HG03521 (cell line): ENCODE data around the gene CYTH4.
"Not testable (repeated sequence)": the region's sequence is repeated elsewhere in the genome, so short reads cannot be mapped to it uniquely, and the experiment has no call there.

Experiments used
- ATAC-seq: cut with Tn5 transposase; IDR thresholded peaks from one replicate; pipeline ENCODE4 v1.9.1; 2021; ENCODE audit warnings: mild to moderate bottlenecking, moderate library complexity; ENCODE audit not compliant: unreplicated experiment

The CYTH4 gene

GRCh38 chr22:37326726-37327125 is 44.4 kb downstream of the CYTH4 start:
- ATAC-seq, result no peak

GRCh38 chr22:37328017-37328416 is 45.7 kb downstream of the CYTH4 start:
- no peak for ATAC-seq

- not testable (repeated sequence) for ATAC-seq
Measured at GRCh38 chr22:37328538-37329237, 46.4 kb downstream of the CYTH4 start.

- ATAC-seq, result no peak
Measured at GRCh38 chr22:37329238-37330140, 47.2 kb downstream of the CYTH4 start.

- ATAC-seq, result no peak
Measured at GRCh38 chr22:37330200-37331033, 48.1 kb downstream of the CYTH4 start.

GRCh38 chr22:37331034-37331428 is 48.7 kb downstream of the CYTH4 start:
- no peak for ATAC-seq

GRCh38 chr22:37331856-37332536 is 49.7 kb downstream of the CYTH4 start:
- ATAC-seq, result no peak

GRCh38 chr22:37333724-37334460 is 51.6 kb downstream of the CYTH4 start:
- ATAC-seq, result no peak

GRCh38 chr22:37334461-37334858 is 52.2 kb downstream of the CYTH4 start:
- no peak for ATAC-seq

GRCh38 chr22:37334859-37335805 is 52.8 kb downstream of the CYTH4 start:
- no peak for ATAC-seq

GRCh38 chr22:37335806-37336199 is 53.5 kb downstream of the CYTH4 start:
- no peak for ATAC-seq

- no peak for ATAC-seq
Measured at GRCh38 chr22:37336579-37336978, 54.3 kb downstream of the CYTH4 start.

- no peak for ATAC-seq
Measured at GRCh38 chr22:37337204-37337943, 55.1 kb downstream of the CYTH4 start.

- ATAC-seq, result no peak
Measured at GRCh38 chr22:37338539-37339246, 56.4 kb downstream of the CYTH4 start.

GRCh38 chr22:37340331-37341262 is 58.3 kb downstream of the CYTH4 start:
- ATAC-seq, result no peak

- ATAC-seq, result no peak
Measured at GRCh38 chr22:37342065-37342464, 59.8 kb downstream of the CYTH4 start.
